Osteocyte (in vitro differentiated cells): ENCODE data around the gene CEP170B. TPM values are rescaled to one million over a fixed set of nuclear protein-coding genes. Genes with fewer than 3 reads are reported as not detected.

Experiments used
- DNase-seq: peaks from one replicate; pipeline ENCODE4 v3.0.0; 2021; ENCODE audit warnings: mixed read lengths; ENCODE audit not compliant: unreplicated experiment; ENCODE audit errors: extremely low spot score
- H3K27ac Mint-ChIP-seq: one replicate; pipeline ENCODE4 v1.8.0; 2021; ENCODE audit warnings: mild to moderate bottlenecking, mixed read lengths; ENCODE audit not compliant: unreplicated experiment
- H3K27me3 Mint-ChIP-seq: one replicate; pipeline ENCODE4 v1.8.0; 2021; ENCODE audit warnings: mixed read lengths; ENCODE audit not compliant: unreplicated experiment
- H3K36me3 Mint-ChIP-seq: one replicate; pipeline ENCODE4 v1.8.0; 2021; ENCODE audit warnings: mixed read lengths; ENCODE audit not compliant: unreplicated experiment
- H3K4me1 Mint-ChIP-seq: one replicate; pipeline ENCODE4 v1.8.0; 2021; ENCODE audit warnings: mixed read lengths; ENCODE audit not compliant: unreplicated experiment
- H3K4me3 Mint-ChIP-seq: one replicate; pipeline ENCODE4 v1.8.0; 2021; ENCODE audit warnings: mild to moderate bottlenecking, moderate library complexity, mixed read lengths; ENCODE audit not compliant: unreplicated experiment
- H3K9me3 Mint-ChIP-seq: one replicate; pipeline ENCODE4 v1.8.0; 2021; ENCODE audit warnings: mixed read lengths; ENCODE audit not compliant: unreplicated experiment
- CTCF ChIP-seq: fragments of 200-600 bp; sonication (generic); IDR thresholded peaks from 2 replicates; pipeline ENCODE4 v1.5.0; 2021; ENCODE audit warnings: antibody characterized with exemption, mild to moderate bottlenecking, moderate library complexity
- total RNA-seq: library from RNA; stranded (reverse); gene quantifications from 2 replicates; pipeline ENCODE4 v1.2.1, GENCODE V29; 2021

The CEP170B gene
- total RNA-seq, 1 donor from 2014 or later, result 26.4 TPM

- Mint-ChIP-seq H3K27me3 (no peaks in the 10 kb centered on the region), H3K36me3 (no peaks in the 10 kb centered on the region), H3K27ac (no peak overlapping the region), H3K4me1 (peaks cover 5% of the 10 kb centered on the region), H3K4me3 (no peak overlapping the region), H3K9me3 (no peaks in the 10 kb centered on the region)
- TF ChIP-seq CTCF, result no peak
- peak; percentile 77 for DNase-seq
These were observed 58.8 kb downstream of the CEP170B start for GRCh38 chr14:104923640-104924420.

- Mint-ChIP-seq H3K27me3 (no peaks in the 10 kb centered on the region), H3K27ac (no peak within 1 kb of the TSS), H3K4me1 (peaks cover 3% of the 10 kb centered on the region), H3K36me3 (no peaks in the 10 kb centered on the region), H3K9me3 (no peaks in the 10 kb centered on the region), H3K4me3 (no peak within 1 kb of the TSS)
- DNase-seq, result peak; percentile 74
- TF ChIP-seq CTCF, result no peak
These were observed 59.5 kb downstream of the CEP170B start, which contains the start of gene PLD4 for GRCh38 chr14:104924421-104925213. PLD4 (plus strand) TSS chr14:104924879; CDS start chr14:104927141, 2,262 bp downstream.

GRCh38 chr14:104925214-104925854 lies 60.3 kb downstream of the CEP170B start:
- Mint-ChIP-seq H3K9me3 (no peaks in the 10 kb centered on the region), H3K4me1 (peaks cover 3% of the 10 kb centered on the region), H3K27me3 (no peaks in the 10 kb centered on the region), H3K4me3 (no peak overlapping the region), H3K27ac (no peak overlapping the region), H3K36me3 (no peaks in the 10 kb centered on the region)
- no peak for DNase-seq
- no peak for TF ChIP-seq CTCF

GRCh38 chr14:104925855-104926609 lies 61.0 kb downstream of the CEP170B start:
- no peak overlapping the region for H3K27ac Mint-ChIP-seq
- H3K36me3 Mint-ChIP-seq, result no peaks in the 10 kb centered on the region
- no peaks in the 10 kb centered on the region for H3K27me3 Mint-ChIP-seq
- no peaks in the 10 kb centered on the region for H3K9me3 Mint-ChIP-seq
- H3K4me1 Mint-ChIP-seq, result peaks cover 3% of the 10 kb centered on the region
- no peak for TF ChIP-seq CTCF
- DNase-seq, result no peak
- H3K4me3 Mint-ChIP-seq, result no peak overlapping the region
